Renal pelvis (tissue), 4 donors: ENCODE measurements around the gene MAL. TPM values are rescaled to one million over a fixed set of nuclear protein-coding genes. Genes with fewer than 3 reads are reported as not detected.

Experiments used
- DNase-seq: peaks from one replicate; pipeline ENCODE4 v3.0.0-alpha.2; 2013
- polyA plus RNA-seq, 3 donors: library from polyadenylated mRNA; unstranded; fragments of 120-200 nt; gene quantifications; one replicate each; pipeline ENCODE4 v1.2.1, GENCODE V29; 2013; ENCODE audit not compliant: insufficient read length in 3 of 3

MAL gene
- polyA plus RNA-seq, 3 donors = 283 to 352 (median 306) TPM

GRCh38 chr2:94994063-94994913, 31.2 kb upstream of the MAL start:
- no peak for DNase-seq

GRCh38 chr2:94994914-94995552, 30.5 kb upstream of the MAL start:
- no peak for DNase-seq

- DNase-seq = no peak
These were observed 29.8 kb upstream of the MAL start for GRCh38 chr2:94995553-94996304.

GRCh38 chr2:94996305-94997100, 29.0 kb upstream of the MAL start:
- DNase-seq = peak; percentile 84

GRCh38 chr2:94997981-94998930, 27.3 kb upstream of the MAL start:
- no peak for DNase-seq

- no peak for DNase-seq
These were observed 26.1 kb upstream of the MAL start for GRCh38 chr2:94999431-94999883.

- DNase-seq = no peak
These were observed 24.4 kb upstream of the MAL start for GRCh38 chr2:95001051-95001562.

GRCh38 chr2:95001701-95002100, 23.8 kb upstream of the MAL start:
- DNase-seq = no peak

GRCh38 chr2:95002498-95002897, 23.0 kb upstream of the MAL start:
- no peak for DNase-seq

- DNase-seq = no peak
These were observed 21.2 kb upstream of the MAL start for GRCh38 chr2:95004287-95004686.

GRCh38 chr2:95004711-95005110, 20.8 kb upstream of the MAL start:
- DNase-seq = no peak

- no peak for DNase-seq
These were observed 19.8 kb upstream of the MAL start for GRCh38 chr2:95005726-95006125.

GRCh38 chr2:95006588-95006987, 18.9 kb upstream of the MAL start:
- DNase-seq = no peak

- DNase-seq = no peak
These were observed 18.4 kb upstream of the MAL start for GRCh38 chr2:95007031-95007609.

GRCh38 chr2:95007822-95008221, 17.7 kb upstream of the MAL start:
- no peak for DNase-seq

- no peak for DNase-seq
These were observed 17.2 kb upstream of the MAL start for GRCh38 chr2:95008306-95008705.

GRCh38 chr2:95008996-95009395, 16.5 kb upstream of the MAL start:
- no peak for DNase-seq

GRCh38 chr2:95009412-95009811, 16.1 kb upstream of the MAL start:
- DNase-seq = no peak

GRCh38 chr2:95010126-95010525, 15.4 kb upstream of the MAL start:
- DNase-seq = no peak

GRCh38 chr2:95010718-95011117, 14.8 kb upstream of the MAL start:
- no peak for DNase-seq
